HG02943 (cell line): Measurements from ENCODE around the gene LRP6.

Experiments
- ATAC-seq: cut with Tn5 transposase; IDR thresholded peaks from one replicate; pipeline ENCODE4 v1.9.1; 2021; ENCODE audit warnings: mild to moderate bottlenecking, low read depth, moderate library complexity; ENCODE audit not compliant: unreplicated experiment

Gene LRP6

DNA sequence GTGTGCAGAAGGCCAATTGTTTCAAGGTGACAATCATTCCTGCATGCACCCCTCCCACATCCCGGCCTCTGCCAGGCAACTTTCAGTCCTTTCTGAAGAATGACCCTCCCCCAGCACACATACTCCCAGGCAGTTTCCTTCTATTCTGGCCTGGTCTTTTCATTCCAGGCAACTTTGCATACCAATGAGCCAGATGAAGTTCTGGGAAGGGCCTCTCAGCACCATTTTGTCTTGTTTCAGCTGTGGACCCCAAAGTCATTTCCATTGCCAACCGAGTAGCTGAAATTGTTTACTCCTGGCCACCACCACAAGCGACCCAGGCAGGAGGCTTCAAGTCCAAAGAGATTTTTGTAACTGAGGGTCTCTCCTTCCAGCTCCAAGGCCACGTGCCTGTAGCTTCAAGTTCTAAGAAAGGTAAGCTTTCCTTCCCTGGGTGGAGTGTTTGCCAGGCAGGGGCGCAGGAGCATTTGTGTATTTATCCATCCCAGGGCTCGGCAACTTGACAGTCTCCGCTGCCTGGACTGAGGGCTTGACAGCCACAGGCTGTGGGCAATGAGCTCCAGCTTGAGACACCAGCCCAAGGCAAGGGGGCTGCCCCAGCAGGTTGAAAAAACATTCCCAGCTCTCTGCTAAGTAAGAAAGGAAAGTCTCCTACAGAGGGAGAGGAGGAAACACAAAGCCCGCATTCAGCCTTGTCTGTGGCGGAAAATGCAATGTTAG, 179.7 kb downstream of the LRP6 start:
- no peak for ATAC-seq

GRCh38 chr12:12086362-12086761, 180.5 kb downstream of the LRP6 start:
- no peak for ATAC-seq

DNA sequence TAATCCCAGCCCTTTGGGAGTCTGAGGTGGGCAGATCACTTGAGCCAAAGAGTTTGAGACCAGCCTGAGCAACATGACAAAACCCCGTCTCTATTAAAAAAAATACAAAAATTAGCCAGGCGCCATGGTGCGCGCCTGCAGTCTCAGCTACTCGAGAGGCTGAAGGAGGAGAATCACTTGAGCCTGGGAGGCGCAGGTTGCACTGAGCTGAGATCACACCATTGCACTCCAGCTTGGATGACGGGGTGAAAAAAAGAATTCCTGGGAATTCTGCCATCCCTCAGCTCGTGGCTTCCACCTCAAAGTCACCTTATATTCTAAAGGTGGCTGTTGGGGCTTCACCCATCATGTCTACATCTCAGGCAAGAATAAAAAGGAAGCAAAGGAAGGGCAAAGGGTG, 183.2 kb downstream of the LRP6 start:
- ATAC-seq, result no peak

GRCh38 chr12:12081836-12082497, 184.9 kb downstream of the LRP6 start:
- ATAC-seq, result no peak

DNA sequence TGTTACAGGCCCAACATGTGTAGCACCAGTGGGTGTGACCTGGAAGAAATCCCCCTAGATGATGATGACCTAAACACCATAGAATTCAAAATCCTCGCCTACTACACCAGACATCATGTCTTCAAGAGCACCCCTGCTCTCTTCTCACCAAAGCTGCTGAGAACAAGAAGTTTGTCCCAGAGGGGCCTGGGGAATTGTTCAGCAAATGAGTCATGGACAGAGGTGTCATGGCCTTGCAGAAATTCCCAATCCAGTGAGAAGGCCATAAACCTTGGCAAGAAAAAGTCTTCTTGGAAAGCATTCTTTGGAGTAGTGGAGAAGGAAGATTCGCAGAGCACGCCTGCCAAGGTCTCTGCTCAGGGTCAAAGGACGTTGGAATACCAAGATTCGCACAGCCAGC, 187.6 kb downstream of the LRP6 start:
- ATAC-seq, result no peak

DNA sequence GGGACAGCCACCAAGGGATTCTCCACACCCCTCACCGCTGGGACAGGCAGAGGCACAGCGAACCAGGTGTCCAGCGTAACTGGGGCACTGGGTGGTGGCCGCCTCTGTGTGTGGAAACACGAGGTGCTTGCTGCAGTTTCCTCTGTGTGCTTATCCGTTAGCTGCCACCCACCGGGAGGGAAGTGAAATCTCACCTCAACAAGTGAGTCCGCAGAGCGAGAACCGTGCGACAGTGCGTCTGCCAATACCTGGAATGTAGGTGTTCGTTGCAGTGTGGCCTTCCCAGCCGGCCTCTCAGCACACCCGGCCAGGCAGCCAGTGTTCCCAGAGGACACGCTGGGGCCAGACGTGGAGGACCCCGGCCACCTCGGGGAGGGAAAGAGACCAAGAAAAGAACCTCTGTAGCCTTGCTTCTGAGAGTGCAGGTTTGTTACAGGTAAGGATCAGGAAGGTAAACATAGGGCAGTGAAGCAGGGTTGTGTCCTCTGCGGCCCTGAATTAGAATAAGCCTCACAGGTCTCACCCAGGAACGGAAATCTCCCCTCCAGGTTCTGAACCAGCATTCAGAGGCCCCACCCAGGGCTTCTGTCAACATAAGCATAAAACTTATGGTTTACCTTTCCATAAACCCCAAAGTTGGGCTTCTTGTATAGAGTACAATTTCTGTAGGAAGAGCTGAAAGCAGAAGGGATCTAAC, 194.6 kb downstream of the LRP6 start:
- ATAC-seq, result no peak

- no peak for ATAC-seq
These were observed 195.9 kb downstream of the LRP6 start, which contains the start of gene BCL2L14 for GRCh38 chr12:12070674-12071656. BCL2L14 (plus strand) TSS chr12:12070939; CDS start chr12:12079306, 8,367 bp downstream.

DNA sequence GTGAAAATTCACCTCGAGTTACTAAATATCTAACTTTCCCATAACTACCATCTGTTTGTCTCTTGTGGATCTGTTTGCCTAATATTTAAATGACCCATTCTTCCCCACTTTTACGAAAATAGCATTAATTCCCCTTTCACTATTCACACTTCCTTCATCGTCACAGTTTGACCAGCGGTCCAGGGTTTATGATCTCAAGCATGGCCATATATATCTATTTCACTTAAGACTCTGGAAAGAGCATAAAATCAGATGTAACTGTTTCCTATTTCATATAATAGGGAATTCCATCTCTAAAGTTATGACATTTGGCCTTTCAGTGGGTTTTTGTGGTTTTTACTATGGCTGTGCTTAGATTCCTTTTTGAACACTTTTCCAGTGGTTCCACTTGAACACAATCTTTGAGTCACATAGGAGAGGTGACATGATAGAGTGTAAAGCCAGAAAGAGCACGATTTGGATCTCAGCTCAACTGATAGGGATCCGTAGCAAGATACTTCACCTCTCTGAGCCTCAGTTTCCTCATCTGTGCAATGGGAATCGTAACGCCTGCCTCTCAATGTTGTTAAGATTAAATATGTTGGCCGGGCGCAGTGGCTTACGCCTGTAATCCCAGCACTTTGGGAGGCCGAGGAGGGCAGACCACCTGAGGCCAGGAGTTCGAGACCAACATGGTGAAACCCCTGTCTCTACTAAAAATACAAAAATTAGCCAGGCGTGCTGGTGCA, 196.9 kb downstream of the LRP6 start:
- no peak for ATAC-seq

DNA sequence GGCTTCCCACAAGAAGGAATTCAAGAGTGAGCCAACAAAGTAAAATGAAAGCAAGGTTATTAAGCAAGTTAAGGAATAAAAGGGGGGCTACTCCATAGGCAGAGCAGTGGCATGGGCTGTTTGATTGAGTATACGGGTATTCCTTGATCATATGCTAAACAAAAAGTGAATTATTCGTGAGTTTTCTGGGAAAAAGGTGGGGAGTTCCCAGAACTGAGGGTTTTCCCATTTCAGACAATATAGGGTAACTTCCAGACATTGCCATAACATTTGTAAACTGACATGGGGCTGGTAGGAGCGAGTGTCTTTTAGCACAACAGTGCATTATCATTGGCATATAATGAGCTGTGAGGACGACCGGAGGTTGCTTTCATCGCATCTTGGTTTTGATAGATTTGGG, 198.1 kb downstream of the LRP6 start:
- no peak for ATAC-seq
